Memory B cell (primary cell): ENCODE data around the gene TBC1D12.
A peak's percentile ranks its signal among the peaks of the same experiment; 100 is the strongest.

Source experiments
- ATAC-seq: fragments of 150-1000 bp; cut with Tn5 transposase; 2 replicates; pipeline ENCODE4 v1.10.0; 2021; ENCODE audit warnings: low read depth, mild to moderate bottlenecking, moderate library complexity
- DNase-seq, 2 donors: peaks; one replicate each; pipeline ENCODE4 v3.0.0; 2022; ENCODE audit warnings: low spot score in 2 of 2
- H3K27ac Mint-ChIP-seq: one replicate; pipeline ENCODE4 v1.8.0; 2022; ENCODE audit warnings: mild to moderate bottlenecking, moderate library complexity, mixed read lengths
- H3K27me3 Mint-ChIP-seq: one replicate; pipeline ENCODE4 v1.8.0; 2022; ENCODE audit warnings: mixed read lengths
- H3K36me3 Mint-ChIP-seq: one replicate; pipeline ENCODE4 v1.8.0; 2022; ENCODE audit warnings: mild to moderate bottlenecking, mixed read lengths
- H3K4me1 Mint-ChIP-seq: one replicate; pipeline ENCODE4 v1.8.0; 2022; ENCODE audit warnings: mixed read lengths
- H3K4me3 Mint-ChIP-seq: one replicate; pipeline ENCODE4 v1.8.0; 2022; ENCODE audit warnings: mild to moderate bottlenecking, moderate library complexity, mixed read lengths
- H3K9me3 Mint-ChIP-seq: one replicate; pipeline ENCODE4 v1.8.0; 2022; ENCODE audit warnings: mixed read lengths

The TBC1D12 gene

DNA sequence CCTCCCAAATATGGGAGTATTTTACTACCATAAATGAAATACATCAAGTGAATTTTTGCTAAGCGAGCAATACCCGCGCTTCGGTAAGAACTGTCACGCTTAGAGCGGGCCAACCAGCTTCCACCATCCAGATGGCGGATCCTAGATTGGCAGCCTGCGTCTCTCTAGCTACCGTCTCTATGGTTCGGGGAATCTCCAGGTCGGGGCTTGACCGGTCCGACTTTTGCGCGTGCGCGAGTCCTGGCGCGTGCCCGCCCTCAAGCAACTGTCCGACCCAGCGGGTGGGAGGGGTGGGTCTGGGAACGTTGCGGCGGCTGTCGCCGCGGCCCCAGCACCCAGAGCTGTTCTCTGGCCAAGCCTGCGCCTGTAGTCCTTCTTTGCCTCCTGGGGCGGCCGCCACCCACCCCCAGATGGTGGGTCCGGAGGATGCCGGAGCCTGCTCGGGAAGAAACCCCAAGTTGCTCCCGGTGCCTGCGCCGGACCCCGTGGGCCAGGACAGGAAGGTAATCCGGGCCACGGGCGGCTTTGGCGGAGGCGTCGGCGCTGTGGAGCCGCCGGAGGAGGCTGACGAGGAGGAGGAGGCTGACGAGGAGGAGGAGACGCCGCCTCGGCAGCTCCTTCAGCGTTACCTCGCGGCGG lies at the start of gene TBC1D12:
Gene TBC1D12 (plus strand): TSS at position 338 of the 639 bp plus-strand sequence. CDS start 73 bp downstream, at position 411.
- Mint-ChIP-seq H3K4me1 (peaks cover 6% of the 10 kb centered on the region), H3K9me3 (no peaks in the 10 kb centered on the region), H3K36me3 (no peaks in the 10 kb centered on the region), H3K27me3 (no peaks in the 10 kb centered on the region), H3K27ac (peak within 1 kb of the TSS; percentile 92), H3K4me3 (peak within 1 kb of the TSS; percentile 91)
- ATAC-seq (peak; percentile 57), DNase-seq (peak; percentile 42 to 67)

GRCh38 chr10:94353336-94353735 lies 49.0 kb upstream of the TBC1D12 start:
- no peak for DNase-seq
- ATAC-seq, result no peak
- no peaks in the 10 kb centered on the region for H3K4me1 Mint-ChIP-seq
- H3K4me3 Mint-ChIP-seq, result no peak overlapping the region
- H3K27ac Mint-ChIP-seq, result no peak overlapping the region
- H3K36me3 Mint-ChIP-seq, result peaks cover 19% of the 10 kb centered on the region
- no peaks in the 10 kb centered on the region for H3K27me3 Mint-ChIP-seq
- no peaks in the 10 kb centered on the region for H3K9me3 Mint-ChIP-seq

DNA sequence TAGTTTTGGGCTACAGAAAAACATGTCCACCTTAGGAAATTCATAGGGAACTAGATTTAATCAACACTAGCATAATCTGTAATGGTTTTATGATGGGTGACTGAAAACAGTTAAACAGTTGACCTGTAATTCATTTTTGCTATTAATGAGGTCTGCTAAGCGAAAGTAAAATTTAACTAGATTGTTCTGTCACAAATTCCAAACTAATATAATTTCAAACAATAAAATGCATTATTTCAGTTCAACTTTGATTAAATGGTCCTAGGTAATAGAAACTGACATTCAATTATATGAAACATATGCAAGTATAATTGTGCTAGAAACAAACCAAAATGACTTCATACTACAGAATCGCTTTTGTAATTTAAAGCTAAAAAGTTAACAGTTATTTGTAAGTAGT lies 46.5 kb upstream of the TBC1D12 start:
- ATAC-seq, result no peak
- Mint-ChIP-seq H3K27me3 (no peaks in the 10 kb centered on the region), H3K27ac (no peak overlapping the region), H3K9me3 (no peaks in the 10 kb centered on the region), H3K4me3 (no peak overlapping the region), H3K36me3 (peaks cover 23% of the 10 kb centered on the region), H3K4me1 (peaks cover 7% of the 10 kb centered on the region)
- DNase-seq, result no peak

DNA sequence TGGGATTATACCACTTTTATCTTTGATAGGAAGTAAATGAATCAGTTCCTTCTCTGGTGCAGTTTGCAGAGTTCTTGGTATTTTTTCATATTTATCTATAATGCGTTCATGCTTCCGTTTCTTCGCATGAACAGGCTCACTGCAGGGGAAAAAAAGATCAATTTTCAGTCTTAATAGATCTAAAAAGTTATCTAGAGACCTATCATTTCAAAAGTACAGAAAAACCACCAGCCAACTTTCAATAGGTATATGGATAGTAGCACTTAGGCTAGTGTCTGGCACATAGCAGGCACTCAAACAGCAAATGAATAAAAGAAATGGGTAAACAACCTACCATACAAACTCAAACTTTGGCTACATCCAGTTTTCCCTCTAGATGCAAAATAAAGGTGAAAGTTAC lies 45.1 kb upstream of the TBC1D12 start:
- H3K36me3 Mint-ChIP-seq, result peaks cover 19% of the 10 kb centered on the region
- DNase-seq, result no peak
- H3K27ac Mint-ChIP-seq, result no peak overlapping the region
- H3K4me3 Mint-ChIP-seq, result no peak overlapping the region
- H3K9me3 Mint-ChIP-seq, result no peaks in the 10 kb centered on the region
- no peaks in the 10 kb centered on the region for H3K27me3 Mint-ChIP-seq
- H3K4me1 Mint-ChIP-seq, result peaks cover 10% of the 10 kb centered on the region
- no peak for ATAC-seq

GRCh38 chr10:94358480-94358879 lies 43.9 kb upstream of the TBC1D12 start:
- Mint-ChIP-seq H3K4me1 (peaks cover 13% of the 10 kb centered on the region), H3K4me3 (no peak overlapping the region), H3K27ac (no peak overlapping the region), H3K27me3 (no peaks in the 10 kb centered on the region), H3K36me3 (peaks cover 13% of the 10 kb centered on the region), H3K9me3 (no peaks in the 10 kb centered on the region)
- DNase-seq (no peak), ATAC-seq (no peak)

DNA sequence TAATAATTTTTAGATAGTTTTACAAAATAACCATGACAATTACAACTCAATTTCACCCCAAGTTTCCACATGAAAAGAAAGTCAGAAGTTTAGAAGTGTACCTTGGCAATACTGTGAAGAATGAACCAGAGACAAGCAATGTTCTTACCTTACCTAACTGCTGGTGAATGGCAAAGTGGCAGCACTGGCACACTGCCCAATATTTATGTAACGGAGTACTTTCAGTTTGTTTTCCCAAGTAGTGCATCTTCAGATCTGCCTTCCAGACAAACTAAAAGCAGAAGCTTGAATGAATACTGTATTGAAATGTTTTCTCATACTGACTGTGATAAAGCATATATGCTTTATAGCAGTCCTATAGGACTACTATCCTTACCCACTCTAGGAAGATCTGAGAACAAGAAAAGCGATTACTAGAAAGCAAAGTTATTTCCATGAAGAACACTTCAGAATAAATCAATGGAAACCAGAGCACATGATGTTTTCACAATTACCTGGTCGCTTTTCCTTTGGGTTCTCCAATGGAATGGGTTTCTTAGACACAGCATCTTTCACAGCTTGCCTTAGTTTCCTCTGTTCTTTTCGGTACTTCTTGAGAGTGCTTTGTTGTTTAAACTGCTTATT lies 41.1 kb upstream of the TBC1D12 start:
- peak overlapping the region; percentile 99 for H3K27ac Mint-ChIP-seq
- ATAC-seq, result no peak

GRCh38 chr10:94362360-94363250 lies 39.7 kb upstream of the TBC1D12 start, which contains the start of gene NOC3L:
NOC3L (minus strand) TSS chr10:94362939; CDS start chr10:94362838, 101 bp downstream.
- H3K27ac Mint-ChIP-seq, result peak within 1 kb of the TSS; percentile 99
- H3K9me3 Mint-ChIP-seq, result no peaks in the 10 kb centered on the region
- ATAC-seq (peak; percentile 91), DNase-seq (peak; percentile 96 to 98)
- H3K36me3 Mint-ChIP-seq, result peaks cover 12% of the 10 kb centered on the region
- H3K4me3 Mint-ChIP-seq, result peak within 1 kb of the TSS; percentile 98
- H3K4me1 Mint-ChIP-seq, result peaks cover 13% of the 10 kb centered on the region
- H3K27me3 Mint-ChIP-seq, result peaks cover 3% of the 10 kb centered on the region

More for the DNA sequence above, 41.1 kb upstream of the TBC1D12 start:
- DNase-seq, result no peak
- Mint-ChIP-seq H3K4me3 (no peak overlapping the region), H3K9me3 (no peaks in the 10 kb centered on the region), H3K4me1 (peaks cover 13% of the 10 kb centered on the region), H3K27me3 (peaks cover 3% of the 10 kb centered on the region), H3K36me3 (peaks cover 12% of the 10 kb centered on the region)

- Mint-ChIP-seq H3K9me3 (no peaks in the 10 kb centered on the region), H3K4me1 (peaks cover 13% of the 10 kb centered on the region), H3K36me3 (peaks cover 9% of the 10 kb centered on the region), H3K27ac (peak overlapping the region; percentile 99), H3K27me3 (peaks cover 3% of the 10 kb centered on the region), H3K4me3 (peak overlapping the region; percentile 98)
- no peak for DNase-seq
- ATAC-seq, result peak; percentile 11
Observed at GRCh38 chr10:94363251-94363565, 39.1 kb upstream of the TBC1D12 start.

DNA sequence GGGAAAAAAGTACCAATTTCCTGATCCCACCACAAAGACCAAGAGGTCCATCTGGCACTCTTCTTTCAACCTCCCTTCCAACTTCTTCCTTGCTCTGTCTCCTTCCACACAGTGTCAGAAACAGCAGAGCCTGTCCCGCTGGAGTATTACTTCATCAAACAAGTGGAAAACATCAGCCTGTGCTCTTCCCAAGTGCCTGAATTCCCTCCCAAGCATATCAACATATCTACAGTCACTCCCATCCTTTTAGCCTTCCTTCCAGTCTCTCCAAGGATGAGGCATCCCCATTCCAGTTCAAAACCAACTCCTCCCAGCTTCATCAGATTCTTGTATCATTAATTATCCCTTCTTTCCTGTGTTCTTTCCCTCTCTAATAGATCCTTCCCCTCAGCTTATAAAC lies 37.9 kb upstream of the TBC1D12 start:
- Mint-ChIP-seq H3K9me3 (no peaks in the 10 kb centered on the region), H3K36me3 (peaks cover 6% of the 10 kb centered on the region), H3K27ac (no peak overlapping the region), H3K27me3 (peaks cover 3% of the 10 kb centered on the region), H3K4me3 (no peak overlapping the region), H3K4me1 (peaks cover 9% of the 10 kb centered on the region)
- DNase-seq (no peak), ATAC-seq (no peak)

GRCh38 chr10:94366382-94366781 lies 36.0 kb upstream of the TBC1D12 start:
- DNase-seq (no peak), ATAC-seq (no peak)
- H3K27me3 Mint-ChIP-seq, result peaks cover 3% of the 10 kb centered on the region
- no peaks in the 10 kb centered on the region for H3K36me3 Mint-ChIP-seq
- H3K4me1 Mint-ChIP-seq, result peaks cover 3% of the 10 kb centered on the region
- H3K4me3 Mint-ChIP-seq, result no peak overlapping the region
- H3K27ac Mint-ChIP-seq, result no peak overlapping the region
- H3K9me3 Mint-ChIP-seq, result no peaks in the 10 kb centered on the region

GRCh38 chr10:94370501-94370900 lies 31.8 kb upstream of the TBC1D12 start:
- ATAC-seq, result no peak
- DNase-seq, result no peak
- Mint-ChIP-seq H3K4me1 (no peaks in the 10 kb centered on the region), H3K4me3 (no peak overlapping the region), H3K9me3 (no peaks in the 10 kb centered on the region), H3K36me3 (no peaks in the 10 kb centered on the region), H3K27me3 (peaks cover 9% of the 10 kb centered on the region), H3K27ac (no peak overlapping the region)

- Mint-ChIP-seq H3K4me1 (no peaks in the 10 kb centered on the region), H3K27ac (no peak overlapping the region), H3K4me3 (no peak overlapping the region), H3K36me3 (no peaks in the 10 kb centered on the region), H3K9me3 (no peaks in the 10 kb centered on the region), H3K27me3 (peaks cover 17% of the 10 kb centered on the region)
- ATAC-seq, result no peak
- DNase-seq, result no peak
Observed at GRCh38 chr10:94375374-94375773, 27.0 kb upstream of the TBC1D12 start.

DNA sequence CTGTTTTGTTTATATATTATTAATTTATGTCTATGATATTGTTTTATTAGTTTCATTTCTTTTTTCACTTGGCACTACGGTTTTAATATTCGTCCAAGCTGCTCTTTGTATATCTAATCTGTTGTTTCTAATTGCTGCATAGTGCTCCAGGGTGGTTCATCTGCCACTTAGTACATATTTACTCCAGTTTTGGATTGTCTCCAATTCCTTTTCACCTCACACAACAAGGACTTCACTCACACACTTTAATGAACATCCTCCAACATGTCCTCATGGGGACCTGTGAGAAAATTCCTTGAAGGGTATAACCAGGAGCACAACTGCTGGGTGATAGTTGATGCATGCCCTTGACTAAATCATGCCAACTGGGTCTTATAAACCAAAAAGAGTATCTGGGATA lies 25.5 kb upstream of the TBC1D12 start:
- peaks cover 17% of the 10 kb centered on the region for H3K27me3 Mint-ChIP-seq
- no peaks in the 10 kb centered on the region for H3K36me3 Mint-ChIP-seq
- ATAC-seq (no peak), DNase-seq (no peak)
- H3K27ac Mint-ChIP-seq, result no peak overlapping the region
- no peak overlapping the region for H3K4me3 Mint-ChIP-seq
- H3K4me1 Mint-ChIP-seq, result no peaks in the 10 kb centered on the region
- no peaks in the 10 kb centered on the region for H3K9me3 Mint-ChIP-seq

DNA sequence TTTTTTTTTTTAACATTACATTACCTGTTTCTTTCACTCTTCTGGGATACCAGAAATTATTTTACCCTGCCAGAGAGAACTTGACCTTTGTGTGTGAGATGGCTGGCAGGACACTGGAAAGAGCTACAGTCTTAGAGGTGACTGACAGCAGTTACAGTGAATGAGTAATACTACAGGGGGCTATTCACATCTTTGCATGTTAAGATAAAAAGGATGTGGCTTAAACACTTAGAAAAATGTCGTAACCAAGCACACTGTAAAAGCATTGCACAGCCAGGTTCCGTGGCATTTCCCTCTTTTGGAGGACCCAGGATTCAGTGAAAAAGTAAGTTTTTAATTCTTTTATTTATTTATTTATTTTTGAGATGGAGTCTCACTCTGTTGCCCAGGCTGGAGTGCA lies 18.8 kb upstream of the TBC1D12 start:
- Mint-ChIP-seq H3K36me3 (peaks cover 2% of the 10 kb centered on the region), H3K9me3 (peaks cover 2% of the 10 kb centered on the region), H3K4me1 (no peaks in the 10 kb centered on the region), H3K27me3 (peaks cover 6% of the 10 kb centered on the region), H3K4me3 (no peak overlapping the region), H3K27ac (no peak overlapping the region)
- DNase-seq, result no peak
- ATAC-seq, result no peak
